ENCODE data around the gene AMBRA1.

The AMBRA1 gene

DNA sequence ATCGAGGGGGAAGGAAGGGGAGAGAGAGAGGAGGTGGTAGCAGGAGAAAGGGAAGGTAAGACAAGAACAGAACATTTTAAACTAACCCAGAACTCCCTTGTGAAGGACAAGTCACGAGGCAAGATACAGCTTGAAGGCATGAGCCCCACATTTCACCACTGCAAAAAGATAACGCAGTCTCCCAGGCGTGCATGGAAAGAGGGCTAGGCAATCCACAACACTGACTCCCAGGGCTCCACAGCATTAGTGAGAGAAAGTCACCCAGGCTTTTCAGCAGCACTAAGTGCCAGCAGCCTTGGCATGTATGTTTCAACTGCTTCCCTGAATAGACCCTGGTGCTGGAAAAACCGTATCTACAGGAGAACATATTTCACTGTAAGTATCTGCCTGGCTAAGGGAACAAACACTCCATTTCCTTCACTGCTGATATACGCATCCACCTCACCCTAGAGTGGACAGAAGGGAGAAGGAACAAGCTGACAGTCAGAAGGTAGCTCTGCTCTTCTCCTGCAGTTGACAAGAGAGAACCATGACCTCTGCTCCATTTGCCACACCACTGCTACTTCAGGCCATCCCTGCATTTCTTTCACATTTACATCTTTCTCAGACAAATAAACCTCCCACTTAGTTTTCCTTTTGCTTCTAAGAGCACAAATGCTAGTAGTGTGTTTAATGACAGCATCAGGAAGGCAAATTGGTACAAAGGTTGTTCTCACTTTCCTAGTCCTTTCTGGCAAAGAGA, 87.9 kb downstream of the AMBRA1 start:
- no peak for DNase-seq

DNA sequence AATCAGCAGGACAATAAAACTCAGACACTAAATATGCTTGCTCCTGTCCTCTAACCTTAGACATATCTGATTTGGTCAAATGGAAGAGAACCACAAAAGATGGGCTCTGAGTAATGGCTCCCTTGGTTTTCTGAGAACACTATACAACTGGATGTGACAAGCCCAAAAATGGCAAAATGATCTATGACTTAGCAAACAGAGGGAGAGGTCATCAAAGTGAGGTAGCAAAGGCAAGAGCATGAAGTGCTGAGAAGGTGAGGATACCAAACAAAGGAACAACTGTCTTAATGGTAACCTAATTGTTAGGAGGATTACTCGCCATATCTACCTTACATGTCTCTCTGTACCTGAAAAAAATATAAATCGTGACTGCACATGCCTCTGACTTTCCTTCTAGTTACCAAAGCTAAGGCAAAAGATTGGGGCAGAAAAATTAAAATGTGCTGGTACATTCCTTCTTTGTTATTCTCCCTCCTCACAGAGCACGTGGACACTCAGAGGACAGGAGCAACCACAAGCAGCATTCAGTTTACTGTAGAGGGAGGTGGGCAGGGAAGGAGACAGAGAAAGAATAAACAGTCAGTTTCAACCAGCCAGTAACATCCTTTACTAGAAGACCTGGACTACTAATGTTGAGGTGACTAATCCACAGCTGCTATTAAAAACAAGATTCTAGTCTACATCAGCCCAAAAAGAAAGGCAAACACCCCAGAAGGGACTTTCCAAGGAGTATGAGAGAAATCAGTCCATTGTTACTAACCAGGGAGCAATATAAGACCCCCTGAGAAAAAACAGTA, 88.8 kb downstream of the AMBRA1 start:
- no peak for DNase-seq

DNA sequence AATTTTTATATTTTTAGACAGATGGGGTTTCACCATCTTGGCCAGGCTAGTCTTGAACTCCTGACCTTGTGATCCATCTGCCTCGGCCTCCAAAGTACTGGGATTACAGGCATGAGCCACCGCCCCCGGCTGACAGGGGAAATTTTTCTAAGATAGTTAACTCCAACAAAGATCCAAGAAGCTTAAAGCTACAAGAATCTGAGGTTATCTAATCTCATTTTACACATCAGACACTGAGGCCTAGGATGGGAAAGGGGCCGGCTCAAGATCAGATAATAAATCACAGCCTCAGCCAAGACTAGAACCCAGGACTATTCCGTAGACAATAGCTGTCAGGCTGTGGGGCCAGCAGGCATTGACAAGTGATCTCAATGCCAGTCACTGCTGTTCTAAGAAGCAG, 94.0 kb downstream of the AMBRA1 start:
- DNase-seq = no peak

DNA sequence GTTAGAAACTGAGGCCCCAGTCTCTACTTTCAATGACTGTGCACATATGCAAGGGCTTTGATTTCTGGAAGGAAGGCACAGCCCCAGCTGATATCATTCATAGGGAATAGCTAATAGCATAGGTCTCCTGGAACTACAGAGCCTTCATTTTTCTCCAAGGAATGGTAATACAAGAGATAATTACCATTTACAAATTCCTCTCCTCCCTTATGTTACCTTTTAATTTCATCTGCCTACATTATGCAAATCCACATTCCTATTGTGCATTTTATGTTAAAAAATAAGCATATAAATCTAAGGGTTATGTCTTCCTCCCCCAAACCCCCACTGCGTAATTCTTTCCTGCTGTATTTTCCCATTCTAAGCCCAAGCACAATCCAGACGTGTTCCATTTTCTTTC, 94.9 kb downstream of the AMBRA1 start:
- no peak for DNase-seq

DNA sequence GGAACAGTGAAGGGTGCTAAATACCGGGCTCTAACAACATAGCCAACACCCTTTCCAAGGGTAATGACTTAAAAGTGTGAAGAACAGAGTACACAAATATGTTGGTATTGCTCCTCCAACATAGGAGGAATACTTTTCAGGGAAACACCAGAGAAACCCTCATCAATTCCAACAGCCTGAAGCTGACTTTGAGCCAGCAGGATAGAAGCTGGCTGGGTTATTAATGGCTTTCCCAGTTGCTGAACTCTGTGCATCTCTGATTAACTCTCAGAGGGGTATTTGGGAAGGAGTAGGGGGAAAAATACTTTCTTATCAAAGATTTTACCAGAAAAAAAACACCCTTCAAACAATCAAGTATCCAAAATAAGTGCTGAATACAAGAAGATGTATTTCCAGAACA, 95.6 kb downstream of the AMBRA1 start:
- DNase-seq = no peak

DNA sequence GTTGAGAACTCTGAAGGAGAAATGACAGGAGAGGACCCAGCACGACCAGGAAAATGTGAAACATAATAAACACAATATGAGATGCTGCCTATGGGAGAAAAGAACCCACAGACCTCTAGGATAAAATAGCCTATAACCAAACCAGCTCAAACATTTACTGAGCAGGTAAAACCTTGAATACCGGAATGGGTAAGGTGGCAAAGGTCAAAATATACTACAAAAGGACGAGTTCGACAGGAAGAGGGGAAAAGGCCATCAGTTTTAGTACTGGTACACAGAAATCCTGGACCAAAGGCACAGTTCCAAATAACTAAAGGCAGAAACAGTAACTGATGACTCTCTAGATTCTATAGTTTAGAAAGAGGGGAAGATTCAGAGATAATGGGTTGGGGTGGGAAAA, 96.3 kb downstream of the AMBRA1 start:
- no peak for DNase-seq

DNA sequence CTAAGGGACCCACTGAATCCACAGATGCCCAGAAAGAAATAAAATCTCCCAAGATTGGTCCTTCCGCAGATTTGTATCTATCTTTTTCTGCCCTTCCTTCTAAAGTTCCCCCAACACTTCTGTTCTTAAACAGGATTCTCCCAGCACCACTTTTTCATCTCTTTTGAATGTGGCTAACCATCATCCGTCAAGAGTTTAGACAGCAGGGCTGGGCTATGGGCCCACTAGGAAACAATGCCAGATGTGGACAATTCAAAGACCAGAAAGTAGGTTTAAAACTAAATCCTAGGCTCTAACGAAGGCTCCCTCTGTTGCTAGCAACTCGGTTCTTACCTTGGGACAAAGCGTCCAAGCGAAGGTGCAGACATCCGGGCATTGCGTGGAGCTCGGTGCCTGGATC, 100.0 kb downstream of the AMBRA1 start:
- DNase-seq = no peak

DNA sequence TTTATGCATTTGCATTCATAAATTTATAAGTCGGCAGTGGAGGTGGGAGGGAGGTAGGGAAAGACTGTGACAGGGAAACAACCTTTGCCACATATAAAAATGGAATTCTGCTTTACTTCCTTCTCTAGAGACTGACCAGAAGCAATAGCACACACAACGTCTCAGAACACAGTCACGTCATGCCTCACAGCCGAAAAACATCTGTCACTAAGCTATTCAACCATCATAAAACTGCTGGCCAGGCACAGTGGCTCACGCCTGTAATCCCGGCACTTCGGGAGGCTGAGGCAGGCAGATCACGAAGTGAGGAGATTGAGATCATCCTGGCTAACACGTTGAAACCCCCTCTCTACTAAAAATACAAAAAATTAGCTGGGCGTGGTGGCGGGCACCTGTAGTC, 101.3 kb downstream of the AMBRA1 start:
- no peak for DNase-seq

DNA sequence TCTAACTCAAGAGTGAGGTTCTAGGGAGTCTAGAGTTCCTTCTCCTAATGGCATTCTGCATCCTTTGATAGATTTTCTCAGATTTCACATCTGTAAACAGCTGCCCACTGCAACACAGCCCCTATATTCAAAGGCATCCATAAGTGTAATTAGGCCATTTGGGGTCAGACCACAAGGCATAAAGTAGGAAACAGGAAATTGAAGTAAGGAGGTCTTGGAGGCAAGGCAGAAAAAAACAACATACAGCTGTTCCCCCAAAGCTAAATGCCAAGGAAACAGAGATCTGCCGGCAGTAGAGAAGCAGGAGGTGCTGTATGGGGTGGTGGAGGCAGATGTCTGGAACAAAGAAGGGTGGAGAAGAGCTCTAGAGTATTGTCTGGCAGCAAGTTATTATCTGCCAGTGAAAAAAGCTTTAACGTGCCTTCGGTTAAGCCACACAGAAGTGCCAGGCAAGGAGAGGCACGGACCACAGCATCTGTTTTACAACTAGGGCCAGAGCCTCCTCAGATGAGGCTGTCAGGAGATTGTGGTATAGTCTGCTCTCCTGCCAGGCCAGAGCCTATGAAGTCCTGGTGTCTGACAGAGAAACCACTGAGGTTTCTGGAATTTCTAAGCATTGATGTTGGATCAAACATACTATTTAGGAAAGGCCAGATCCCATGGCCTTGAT, 102.0 kb downstream of the AMBRA1 start:
- DNase-seq = no peak

DNA sequence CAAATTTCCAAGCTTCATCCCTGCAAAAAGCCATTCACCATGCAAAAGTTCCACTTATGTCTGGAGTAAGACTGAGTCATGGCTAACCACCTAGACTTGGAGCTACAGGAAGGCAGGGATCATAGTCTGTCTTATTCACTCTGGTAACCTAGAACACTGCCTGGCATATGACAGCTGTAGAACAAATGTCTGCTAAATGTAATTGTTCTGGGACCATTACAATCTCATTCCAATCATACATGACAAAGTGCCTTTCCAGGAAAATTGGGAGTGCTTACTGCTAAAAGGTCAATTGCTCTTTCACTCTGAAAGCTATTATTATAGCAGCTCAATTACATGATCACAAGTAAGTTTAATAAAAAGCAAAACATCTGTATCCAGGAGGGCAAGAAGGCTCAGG, 103.2 kb downstream of the AMBRA1 start:
- DNase-seq = no peak

DNA sequence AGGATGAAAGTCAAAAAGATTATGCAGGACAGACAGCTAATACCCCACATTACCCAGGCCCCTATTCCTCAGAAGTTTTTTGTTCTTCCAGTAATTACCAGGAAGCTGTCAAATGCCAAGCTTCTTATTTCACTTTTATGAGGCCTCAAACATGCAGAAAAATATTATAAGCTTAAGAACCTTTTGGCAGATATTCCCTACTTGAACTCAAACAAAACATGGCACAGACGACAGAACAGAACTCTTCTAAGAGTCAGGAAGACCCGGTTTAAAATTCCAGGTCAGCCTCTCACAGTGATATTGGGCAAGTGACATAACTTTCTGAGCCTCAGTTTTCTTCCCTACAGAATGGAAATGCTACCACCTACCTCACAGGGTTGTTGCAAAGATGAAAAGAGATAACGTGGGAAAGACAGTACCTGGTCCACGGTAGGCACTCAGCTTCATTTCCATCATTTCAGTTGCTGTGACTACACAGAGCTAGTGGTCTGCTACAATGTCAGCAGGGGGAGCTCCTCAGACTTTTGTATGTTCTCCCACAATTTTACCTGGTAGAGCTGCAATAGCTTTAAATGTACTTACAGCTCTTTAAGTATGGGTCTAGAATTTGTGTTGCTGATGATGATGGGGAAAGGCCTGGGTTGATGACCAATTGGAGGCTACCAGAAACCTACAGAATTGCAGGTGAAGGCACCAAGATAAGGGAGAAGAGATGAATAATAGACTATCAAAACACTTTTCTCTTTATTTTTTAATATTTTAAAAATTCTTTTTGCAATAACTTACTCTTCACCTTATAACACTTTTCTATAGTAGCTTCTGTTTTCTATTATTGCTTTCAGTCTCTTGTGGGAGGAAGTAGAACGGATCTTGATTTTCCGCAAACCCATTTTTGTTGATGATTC, 103.9 kb downstream of the AMBRA1 start:
- no peak for DNase-seq

DNA sequence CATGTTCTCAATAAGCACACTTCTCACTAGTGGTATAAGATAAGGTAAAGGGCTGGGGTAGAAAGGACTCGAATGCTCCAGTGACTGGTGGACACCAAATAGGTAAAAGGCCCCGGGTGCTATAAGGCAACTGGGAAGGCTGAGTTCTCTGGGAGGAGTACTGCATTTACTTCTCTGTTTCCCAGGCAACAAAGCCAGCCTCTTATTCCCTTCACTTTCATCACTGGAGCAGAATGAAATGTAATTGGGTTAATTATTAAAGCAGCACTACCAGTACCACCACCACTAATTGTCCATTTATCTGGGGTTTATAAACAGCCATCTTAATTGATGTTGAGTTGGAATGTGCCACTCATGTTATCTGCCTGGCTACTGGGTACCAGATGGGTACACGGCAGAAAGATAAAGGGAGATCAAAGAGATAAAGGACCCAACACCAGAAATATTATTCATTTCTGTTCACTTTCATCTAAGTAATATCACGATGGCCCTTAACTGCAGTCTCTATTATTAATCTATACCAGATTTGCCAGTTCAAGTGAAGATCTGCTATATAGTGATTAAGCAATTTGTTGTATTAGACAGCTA, 107.9 kb downstream of the AMBRA1 start:
- DNase-seq = no peak

DNA sequence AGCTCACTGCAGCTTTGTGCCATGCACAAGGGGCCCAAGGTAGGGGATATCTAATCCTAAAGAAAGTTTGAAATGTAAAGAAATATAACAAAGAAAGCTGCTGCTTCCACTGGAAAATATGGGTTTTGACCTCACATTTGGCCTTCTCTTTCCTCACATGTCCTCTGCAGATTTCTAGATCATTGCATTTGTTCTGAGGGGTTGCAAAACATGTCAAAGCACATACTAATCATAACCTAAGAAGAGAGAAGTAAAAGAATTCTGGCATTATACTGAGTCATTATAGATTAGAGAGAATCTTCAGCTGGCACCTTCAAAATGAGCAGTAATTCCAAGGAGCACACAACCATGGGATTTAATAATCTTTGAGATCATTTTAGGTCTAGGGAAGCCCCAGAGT, 109.7 kb downstream of the AMBRA1 start:
- no peak for DNase-seq

DNA sequence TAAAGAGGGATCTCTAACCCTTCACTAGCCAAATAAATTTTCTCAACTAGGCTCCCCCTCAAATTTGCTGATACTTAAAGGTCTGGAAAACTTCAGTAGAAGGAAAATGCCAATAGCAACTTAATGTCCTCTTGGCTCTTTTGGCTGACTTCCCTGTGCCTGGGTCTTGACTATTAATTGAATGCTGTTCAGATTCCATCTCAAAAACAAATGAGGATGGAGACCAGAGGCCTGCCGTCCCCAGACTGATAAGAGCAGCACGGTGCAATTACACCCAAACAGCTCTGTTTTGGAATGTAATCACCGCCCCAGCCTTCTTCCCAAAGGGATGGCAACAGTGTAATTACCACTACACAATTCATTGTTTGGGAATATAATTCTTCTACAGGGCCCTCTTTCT, 112.9 kb downstream of the AMBRA1 start:
- DNase-seq = no peak

DNA sequence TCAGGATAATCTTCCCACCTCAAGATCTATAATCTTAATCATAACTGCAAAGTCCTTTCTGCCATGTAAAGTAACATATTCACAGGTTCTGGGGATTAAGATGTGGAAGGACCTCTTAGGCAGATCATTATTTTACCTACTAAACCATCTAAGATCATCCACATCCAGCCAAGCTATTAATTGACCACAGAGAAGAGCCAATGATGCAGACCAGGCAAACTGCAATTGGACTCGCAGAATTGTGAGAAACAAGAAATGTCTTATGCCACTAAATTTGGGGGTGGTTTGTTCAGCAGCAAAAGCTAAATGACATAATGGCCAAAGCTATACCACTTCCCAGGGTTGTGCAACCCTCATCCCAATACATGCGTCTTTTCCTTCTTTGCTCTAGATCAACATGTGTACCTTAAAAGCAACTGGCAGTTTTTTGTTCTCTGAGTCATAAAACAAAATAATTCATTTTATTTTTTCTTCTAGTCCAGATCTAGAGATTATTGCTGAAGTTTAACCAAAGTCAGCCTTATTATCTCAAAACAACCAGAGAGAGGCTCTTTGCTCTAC, 113.6 kb downstream of the AMBRA1 start:
- no peak for DNase-seq

DNA sequence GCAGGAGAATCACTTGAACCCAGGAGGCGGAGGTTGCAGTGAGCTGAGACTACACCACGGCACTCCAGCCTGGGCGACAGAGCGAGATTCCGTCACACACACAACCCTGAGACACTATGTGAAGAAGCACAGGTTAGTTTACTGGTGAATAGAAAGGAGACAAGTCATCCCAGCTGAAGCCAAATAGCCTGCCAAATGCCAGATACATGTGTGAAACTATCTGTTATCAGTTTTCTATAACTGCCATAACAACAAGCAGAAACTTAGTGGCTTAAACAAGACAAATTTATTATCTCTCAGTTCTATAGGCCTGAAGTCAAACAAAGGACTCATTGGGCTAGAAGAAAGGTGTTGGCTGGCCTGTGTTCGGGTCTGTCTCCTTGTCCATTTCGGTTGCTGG, 114.2 kb downstream of the AMBRA1 start:
- DNase-seq = no peak

DNA sequence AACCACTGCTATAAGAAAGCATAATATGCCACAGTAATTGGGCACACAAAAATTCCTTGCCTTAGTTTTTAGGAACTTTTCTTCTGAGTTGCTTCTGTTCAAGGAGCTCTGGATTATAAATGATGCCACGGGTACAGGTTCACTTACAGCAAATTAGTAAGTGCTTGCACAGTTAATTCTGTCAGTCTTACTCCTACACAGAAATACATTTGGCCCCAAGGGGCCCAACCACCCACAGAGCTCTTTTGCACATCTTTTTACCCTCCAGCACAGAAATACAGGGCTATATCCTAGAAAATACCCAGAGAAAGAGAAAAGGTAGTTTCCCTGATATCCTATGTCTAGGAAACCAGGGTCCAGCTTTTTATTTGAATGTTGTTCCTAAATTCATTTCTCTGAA, 115.6 kb downstream of the AMBRA1 start:
- DNase-seq = no peak

DNA sequence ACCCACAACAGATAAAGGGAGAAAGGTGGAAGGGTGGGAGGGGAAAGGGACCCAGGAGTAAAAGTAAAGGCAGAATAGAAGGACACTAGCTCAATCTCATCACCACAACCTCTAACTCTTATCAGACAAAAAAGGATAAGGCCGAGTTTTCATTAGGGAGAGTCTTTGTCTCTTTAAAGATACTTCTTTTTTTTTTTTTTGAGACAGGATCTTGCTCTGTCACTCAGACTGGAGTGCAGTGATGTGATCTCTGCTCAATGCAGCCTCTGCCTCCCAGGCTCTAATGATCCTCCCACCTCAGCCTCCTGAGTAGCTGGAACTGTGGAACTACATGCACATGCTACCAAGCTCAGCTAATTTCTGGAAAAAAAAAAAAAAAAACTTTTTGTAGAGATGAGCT, 116.7 kb downstream of the AMBRA1 start:
- DNase-seq = no peak

DNA sequence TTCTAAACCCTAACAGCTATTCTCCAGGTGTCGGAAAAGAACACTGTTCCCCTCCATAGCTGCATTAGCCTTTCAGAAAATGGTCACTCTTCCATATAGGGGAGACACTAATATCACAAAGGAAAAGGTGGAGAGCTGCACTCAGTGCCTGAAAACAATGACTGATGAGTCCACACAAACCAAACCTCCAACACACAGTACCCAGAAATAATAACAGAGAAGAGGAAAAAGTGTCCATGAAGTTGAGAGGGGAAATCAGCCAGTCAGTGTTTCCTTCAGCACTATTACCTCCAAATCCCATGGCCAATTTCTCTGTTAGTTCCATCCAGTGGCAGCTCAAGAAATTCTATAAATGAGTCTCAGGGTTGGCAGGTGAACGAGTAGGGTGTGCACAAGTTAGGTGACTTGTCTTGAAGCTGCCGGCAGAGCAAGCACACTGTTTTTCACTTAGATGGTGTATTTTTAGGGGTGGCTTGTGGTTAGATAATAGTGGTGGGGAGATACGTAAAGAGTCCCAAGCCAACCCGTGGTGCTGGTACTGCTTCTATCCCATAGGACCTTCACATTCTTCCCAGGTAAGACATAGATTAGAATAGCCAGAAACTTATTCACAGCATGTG, 117.8 kb downstream of the AMBRA1 start:
- DNase-seq = no peak

DNA sequence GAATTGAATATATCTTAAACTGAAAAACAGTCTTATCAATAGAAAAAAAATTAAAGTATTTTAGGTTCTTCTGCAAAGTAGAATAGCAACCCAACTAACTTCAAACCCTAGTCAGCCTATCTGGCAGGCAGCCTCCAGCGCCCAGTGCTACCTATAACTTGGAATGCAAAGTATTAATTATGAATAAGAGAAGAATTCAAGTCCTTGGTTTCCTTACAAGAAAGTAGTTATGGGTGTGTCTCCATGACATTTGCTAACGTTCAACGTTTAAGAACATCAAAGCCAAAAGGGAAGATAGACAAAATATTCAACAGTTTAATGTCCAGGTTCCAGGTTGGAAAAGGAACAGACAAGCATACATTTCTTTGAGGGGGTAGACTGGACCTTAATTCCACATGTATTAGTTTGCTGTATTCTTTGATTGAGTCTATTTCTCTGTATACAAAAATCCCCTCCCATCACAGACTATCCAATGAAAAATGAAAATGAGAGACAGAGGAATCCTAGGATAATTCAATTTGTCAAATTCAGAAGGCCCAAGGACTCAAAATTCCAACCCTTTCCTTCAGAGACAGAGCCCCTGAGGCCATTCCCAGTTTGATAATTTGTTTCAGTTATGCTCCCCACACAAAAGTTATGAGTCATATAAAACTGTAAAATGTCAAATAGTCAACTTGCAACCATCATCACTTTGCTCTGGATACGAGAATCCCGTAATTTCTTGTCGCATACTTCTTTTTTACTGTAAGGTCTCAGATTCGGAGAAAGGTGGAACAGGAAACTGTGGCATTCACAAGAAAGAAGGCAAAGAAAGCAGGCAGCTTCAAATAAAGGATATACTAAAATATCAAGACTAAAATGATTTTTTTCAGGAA, 118.5 kb downstream of the AMBRA1 start:
- DNase-seq = no peak

DNA sequence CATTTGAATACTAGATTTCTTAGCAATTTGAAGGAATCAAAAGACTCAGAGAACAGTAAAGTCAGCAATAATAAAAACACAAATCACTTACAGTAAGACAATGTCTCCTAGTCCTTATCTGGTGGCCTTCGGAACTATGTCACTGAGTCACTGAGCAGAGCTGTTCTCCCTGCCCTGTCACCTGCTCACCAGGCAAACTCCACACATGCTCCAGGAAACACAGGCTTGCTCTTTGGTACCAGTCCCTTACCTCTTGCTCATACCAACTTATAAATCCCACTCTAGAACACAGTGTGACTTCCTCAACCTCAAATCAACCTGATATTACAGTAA, 121.2 kb downstream of the AMBRA1 start:
- DNase-seq = no peak
